Heart left ventricle (tissue), 16 donors: ENCODE results near the gene DBX1. TPM values are rescaled to one million over a fixed set of nuclear protein-coding genes. Genes with fewer than 3 reads are reported as not detected.
A peak's percentile ranks its signal among the peaks of the same experiment; 100 is the strongest.

ENCODE experiments used
- ATAC-seq, 4 donors: fragments of 200-7000 bp; cut with Tn5 transposase; one replicate each; pipeline ENCODE4 v1.9.1; 2020 to 2022; ENCODE audit warnings: moderate library complexity in 4 of 4, mild to moderate bottlenecking in 3 of 4, moderate number of reproducible peaks in 1 of 4
- DNase-seq, 5 donors: peaks; one replicate each; pipeline ENCODE4 v3.0.0-alpha.2; 2020
- H3K27ac ChIP-seq, 12 donors: fragments of 200-600 bp; sonication (generic) in 4 of 12; one replicate each; pipeline versions ENCODE4 v1.5.0 to v1.8.0; 2016 to 2022; ENCODE audit warnings: mild to moderate bottlenecking in 2 of 12
- H3K27me3 ChIP-seq, 9 donors: fragments of 200-600 bp; sonication (generic) in 2 of 9; one replicate each; pipeline versions ENCODE4 v1.5.1 to v1.8.0; 2016 to 2022; ENCODE audit warnings: mild to moderate bottlenecking in 3 of 9
- H3K36me3 ChIP-seq, 9 donors: fragments of 200-600 bp; sonication (generic) in 2 of 9; one replicate each; pipeline versions ENCODE4 v1.5.0 to v1.8.0; 2018 to 2022; ENCODE audit warnings: mild to moderate bottlenecking in 2 of 9
- H3K4me1 ChIP-seq, 12 donors: fragments of 200-600 bp; sonication (generic) in 4 of 12; one replicate each; pipeline versions ENCODE4 v1.5.0 to v1.8.0; 2016 to 2022; ENCODE audit warnings: mild to moderate bottlenecking in 3 of 12
- H3K4me3 ChIP-seq, 12 donors: fragments of 200-600 bp; sonication (generic) in 4 of 12; one replicate each; pipeline versions ENCODE4 v1.5.0 to v1.8.0; 2017 to 2022; ENCODE audit warnings: mild to moderate bottlenecking in 9 of 12, moderate library complexity in 4 of 12
- H3K9me3 ChIP-seq, 12 donors: fragments of 200-600 bp; sonication (generic) in 4 of 12; one replicate each; pipeline versions ENCODE4 v1.5.0 to v1.8.0; 2016 to 2022; ENCODE audit warnings: mild to moderate bottlenecking in 1 of 12
- CTCF ChIP-seq, 12 donors: fragments of 200-600 bp; sonication (generic) in 4 of 12; IDR thresholded peaks; one replicate each; pipeline versions ENCODE4 v1.5.0 to v1.8.0; 2018 to 2022; ENCODE audit warnings: antibody characterized with exemption in 12 of 12, mild to moderate bottlenecking in 5 of 12
- POLR2A ChIP-seq, 2 donors: fragments of 450-650 bp; IDR thresholded peaks; one replicate each; pipeline ENCODE4 v1.6.1; 2017; ENCODE audit warnings: antibody characterized with exemption in 2 of 2, mild to moderate bottlenecking in 2 of 2, moderate library complexity in 2 of 2
- WGBS, 4 donors: extraction: QIAGEN DNeasy Blood & Tissue Kit in 2 of 4; methylation state at CpG; one replicate each; pipeline versions ENCODE4 v1.1.5 to v1.1.7; 2013 to 2018; 5-methylcytosine and 5-hydroxymethylcytosine counted together
- intact Hi-C, 10 donors: fragments of 100-400 bp; cut with DNase I; formaldehyde crosslinking; loops; one replicate each; pipeline versions ENCODE4 v1.11.1 to v1.14.2; 2022
- polyA plus RNA-seq, 2 donors: library from polyadenylated mRNA; stranded (reverse); fragments of 200-250 nt; gene quantifications; one replicate each; pipeline ENCODE4 v1.2.3, GENCODE V29; 2013
- total RNA-seq, 9 donors: library from RNA; depleted of rRNA in 2 of 9; stranded (reverse); fragments of >200 nt in 2 of 9; fragmentation: NEBNext Ultra II Directional in 3 of 9; extraction: Animal tissue kit (Norgen Biotek cat#: 25700) in 3 of 9; gene quantifications; one replicate each; pipeline versions ENCODE4 v1.1.0 to v1.2.4, GENCODE V29; 2016 to 2023
- donor health status: ischemic (EF 13 %, LVEDD 7.1; RV severe dilation, severe dysfunction).
- donor health status: healthy with polysubstance abuse.
- donor health status: DM: no; HTN: yes; CAD: no.
- donor health status: DM: no; HTN: no; CAD: no.
- donor health status: ischemic (EF 25% LVEDD 6.9; RV normal size, moderate dysfunction).
- donor health status: ischemic (EF 25% LVEDD 5.7; RV mildly dilated, moderate dysfunction).
- donor health status: healthy.
- donor health status: DM: yes; HTN: yes; CAD: no.
- donor health status: ischemic (EF 35%, LVEDD 5.7; RV mildly dilated, moderate dysfunction).
- donor health status: nonischemic (EF 11% LVEDD 7.7; RV severe dilation, severe dysfunction).
- donor health status: DM: yes; HTN: yes; CAD: no.
- donor health status: PGD.
- donor health status: ischemic (EF 29% LVEDD 5.4; RV normal size, mild dysfunction).
- donor health status: nonischemic (EF 23%, LVEDD 6.1; RV moderate dilation, normal function).

The DBX1 gene
- total and polyA plus RNA-seq, 11 donors = not detected

DNA sequence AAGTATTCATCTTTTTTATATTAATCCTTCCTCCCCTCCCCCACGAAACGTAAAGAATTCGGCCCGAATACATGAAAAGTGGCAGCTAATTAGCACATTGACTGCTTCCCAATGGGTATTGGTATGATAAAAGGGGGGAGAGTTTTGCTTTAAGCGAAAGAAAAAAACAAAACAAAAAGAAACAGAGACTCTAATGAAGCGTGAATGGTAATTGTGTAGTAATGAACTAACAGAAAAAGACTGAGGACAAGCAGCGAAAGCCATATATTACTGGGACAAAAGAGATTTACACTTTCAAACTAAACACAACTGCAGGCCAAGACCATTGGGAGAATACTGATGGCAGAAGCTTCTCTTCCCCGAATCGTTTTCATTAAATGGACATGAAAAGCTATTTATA, 2.5 kb downstream of the DBX1 start:
- intact Hi-C loops = no loop called here
- Histone ChIP-seq H3K4me3 (peak overlapping the region in 1 of 12 donors; percentile 10), H3K36me3 (no peaks in the 10 kb centered on the region), H3K27ac (no peak overlapping the region), H3K4me1 (peaks cover 0 to 26% (median 13%) of the 10 kb centered on the region in 12 donors), H3K9me3 (no peaks in the 10 kb centered on the region), H3K27me3 (peaks cover 51 to 100% (median 92%) of the 10 kb centered on the region in 9 donors)
- WGBS, 4 donors = 3 to 5% (median 4%) methylated on average over 9 of the region's 9 CpGs
- ATAC-seq = no peak
- TF ChIP-seq CTCF (IDR thresholded peaks at IDR 0.05) = no peak
- TF ChIP-seq POLR2A (IDR thresholded peaks at IDR 0.05) = no peak
- DNase-seq = no peak

GRCh38 chr11:20156876-20157613, 3.2 kb downstream of the DBX1 start:
- peaks cover 45 to 99% (median 87%) of the 10 kb centered on the region in 9 donors for H3K27me3 ChIP-seq
- peak overlapping the region in 8 of 12 donors; percentile 9 to 41 (median 15) for H3K4me3 ChIP-seq
- intact Hi-C loops = no loop called here
- no peak overlapping the region for H3K27ac ChIP-seq
- peaks cover 0 to 22% (median 13%) of the 10 kb centered on the region in 12 donors for H3K4me1 ChIP-seq
- no peaks in the 10 kb centered on the region for H3K36me3 ChIP-seq
- no peaks in the 10 kb centered on the region for H3K9me3 ChIP-seq
- DNase-seq = peak in 1 of 5 donors; percentile 61
- no peak for ATAC-seq
- 3% methylated on average over 30 to 45 of the region's 45 CpGs for WGBS, 4 donors
- TF ChIP-seq CTCF (IDR thresholded peaks at IDR 0.05) (no peak), POLR2A (IDR thresholded peaks at IDR 0.05) (no peak)

DNA sequence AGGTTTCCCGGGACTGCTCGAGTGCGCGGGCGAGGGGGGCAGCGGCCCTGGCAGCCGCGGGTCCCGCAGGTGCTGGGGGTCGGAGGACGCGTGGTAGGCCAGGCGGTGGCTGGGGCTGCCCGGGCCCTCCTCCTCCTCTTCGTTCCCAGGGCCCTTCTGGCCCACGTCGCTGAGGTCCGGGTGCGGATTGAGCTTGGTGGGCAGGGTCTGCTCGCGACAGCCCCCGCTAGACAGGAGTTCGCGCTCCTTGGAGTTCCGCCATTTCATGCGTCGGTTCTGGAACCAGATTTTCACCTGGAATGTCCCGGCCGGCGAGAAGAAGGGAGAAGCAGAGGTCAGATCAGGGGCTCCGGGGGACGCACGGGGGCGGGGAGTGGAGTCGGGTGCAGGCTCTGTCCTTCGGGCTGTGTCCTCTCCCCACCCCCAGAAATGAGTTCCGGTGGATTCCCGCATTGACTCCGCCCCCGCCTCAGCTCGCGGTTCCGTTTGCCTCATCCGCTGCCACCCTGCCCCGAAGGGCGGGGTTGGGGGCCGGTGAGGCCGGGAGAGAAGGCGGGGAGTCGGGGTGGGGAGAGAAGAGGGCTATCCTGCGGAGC, 3.9 kb downstream of the DBX1 start:
- peaks cover 44 to 97% (median 81%) of the 10 kb centered on the region in 9 donors for H3K27me3 ChIP-seq
- WGBS, 4 donors = 2 to 7% (median 3%) methylated on average over 12 to 51 of the region's 51 CpGs
- ATAC-seq = peak in 1 of 4 donors; percentile 21
- no peaks in the 10 kb centered on the region for H3K36me3 ChIP-seq
- H3K4me3 ChIP-seq = peak overlapping the region in 9 of 12 donors; percentile 9 to 41 (median 15)
- H3K9me3 ChIP-seq = no peaks in the 10 kb centered on the region
- no peak for DNase-seq
- intact Hi-C loops = no loop called here
- H3K27ac ChIP-seq = no peak overlapping the region
- H3K4me1 ChIP-seq = peaks cover 0 to 21% (median 13%) of the 10 kb centered on the region in 12 donors
- TF ChIP-seq POLR2A (IDR thresholded peaks at IDR 0.05) (no peak), CTCF (IDR thresholded peaks at IDR 0.05) (no peak)

GRCh38 chr11:20155683-20156279, 4.5 kb downstream of the DBX1 start:
- 3 to 6% (median 6%) methylated on average over 14 to 19 of the region's 19 CpGs for WGBS, 4 donors
- Histone ChIP-seq H3K4me3 (peak overlapping the region in 4 of 12 donors; percentile 11 to 41 (median 20)), H3K27me3 (peaks cover 38 to 93% (median 75%) of the 10 kb centered on the region in 9 donors), H3K9me3 (no peaks in the 10 kb centered on the region), H3K4me1 (peaks cover 0 to 20% (median 13%) of the 10 kb centered on the region in 12 donors), H3K27ac (no peak overlapping the region), H3K36me3 (no peaks in the 10 kb centered on the region)
- intact Hi-C loops = no loop called here
- DNase-seq = no peak
- TF ChIP-seq CTCF (IDR thresholded peaks at IDR 0.05) = no peak
- TF ChIP-seq POLR2A (IDR thresholded peaks at IDR 0.05) = no peak
- no peak for ATAC-seq
